Fibroblast of villous mesenchyme (primary cell): ENCODE results near the gene MGARP. TPM values are rescaled to one million over a fixed set of nuclear protein-coding genes. Genes with fewer than 3 reads are reported as not detected.

ENCODE experiments used
- DNase-seq: peaks from one replicate; pipeline ENCODE4 v3.0.0-alpha.2; 2010; ENCODE audit warnings: low read depth
- H3K4me3 ChIP-seq: 2 replicates; pipeline ENCODE4 v1.5.1; 2011; ENCODE audit warnings: low read depth, mild to moderate bottlenecking, low read length
- small RNA-seq: library from RNA; depleted of rRNA; stranded (forward); fragments of <200 nt; gene quantifications from one replicate; pipeline ENCODE3, GENCODE V24; 2012
- total RNA-seq: library from RNA; depleted of rRNA; stranded (reverse); fragments of >200 nt; gene quantifications from 2 replicates; pipeline ENCODE4 v1.2.3, GENCODE V29; 2012
- TF ChIP-seq, protein P1 (sequence below): IDR thresholded peaks from 2 replicates; pipeline ENCODE4 v1.5.1; 2012; ENCODE audit warnings: low read depth, mild to moderate bottlenecking, low read length; ENCODE audit not compliant: insufficient read depth

Gene MGARP
- total RNA-seq, 1 donor, result 106 TPM

DNA sequence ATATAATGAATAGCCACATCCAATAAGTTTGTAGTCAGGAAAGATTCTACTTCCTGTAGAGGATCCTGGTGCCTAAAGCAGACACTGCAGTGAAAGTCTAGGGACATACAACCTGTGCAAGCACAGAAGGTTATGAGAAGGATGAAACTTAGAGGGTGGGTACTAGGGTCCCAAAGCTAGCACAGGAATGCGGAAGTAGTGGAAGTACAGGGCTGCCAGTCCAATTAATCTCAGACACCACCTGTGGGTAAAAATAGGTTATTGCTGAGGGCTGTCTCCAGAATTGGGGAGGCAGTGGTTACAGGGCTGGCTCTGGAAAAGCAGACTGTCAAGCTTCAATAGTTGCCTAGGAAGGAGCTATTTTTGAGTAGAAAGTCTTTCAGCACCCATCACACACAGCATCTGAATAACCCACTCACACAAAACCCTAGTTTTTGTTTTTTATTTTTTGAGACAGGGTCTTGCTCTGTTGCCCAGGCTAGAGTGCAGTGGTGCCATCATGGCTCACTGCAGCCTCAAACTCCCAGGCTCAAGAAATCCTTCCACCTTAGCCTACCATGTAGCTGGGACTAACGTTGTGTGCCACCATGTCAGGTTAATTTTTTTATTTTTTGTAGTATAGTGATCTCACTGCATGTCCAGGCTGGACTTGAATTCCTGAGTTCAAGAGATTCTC is 52.2 kb downstream of the MGARP start:
- TF ChIP-seq, protein P1, sequence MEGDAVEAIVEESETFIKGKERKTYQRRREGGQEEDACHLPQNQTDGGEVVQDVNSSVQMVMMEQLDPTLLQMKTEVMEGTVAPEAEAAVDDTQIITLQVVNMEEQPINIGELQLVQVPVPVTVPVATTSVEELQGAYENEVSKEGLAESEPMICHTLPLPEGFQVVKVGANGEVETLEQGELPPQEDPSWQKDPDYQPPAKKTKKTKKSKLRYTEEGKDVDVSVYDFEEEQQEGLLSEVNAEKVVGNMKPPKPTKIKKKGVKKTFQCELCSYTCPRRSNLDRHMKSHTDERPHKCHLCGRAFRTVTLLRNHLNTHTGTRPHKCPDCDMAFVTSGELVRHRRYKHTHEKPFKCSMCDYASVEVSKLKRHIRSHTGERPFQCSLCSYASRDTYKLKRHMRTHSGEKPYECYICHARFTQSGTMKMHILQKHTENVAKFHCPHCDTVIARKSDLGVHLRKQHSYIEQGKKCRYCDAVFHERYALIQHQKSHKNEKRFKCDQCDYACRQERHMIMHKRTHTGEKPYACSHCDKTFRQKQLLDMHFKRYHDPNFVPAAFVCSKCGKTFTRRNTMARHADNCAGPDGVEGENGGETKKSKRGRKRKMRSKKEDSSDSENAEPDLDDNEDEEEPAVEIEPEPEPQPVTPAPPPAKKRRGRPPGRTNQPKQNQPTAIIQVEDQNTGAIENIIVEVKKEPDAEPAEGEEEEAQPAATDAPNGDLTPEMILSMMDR, result peak; percentile 35
- no peak overlapping the region for H3K4me3 ChIP-seq

GRCh38 chr4:139223682-139224317 is 56.2 kb downstream of the MGARP start:
- no peak overlapping the region for H3K4me3 ChIP-seq
- DNase-seq, result peak; percentile 25
- TF ChIP-seq, protein P1, result no peak

More for the DNA sequence above, 52.2 kb downstream of the MGARP start:
- DNase-seq, result no peak

DNA sequence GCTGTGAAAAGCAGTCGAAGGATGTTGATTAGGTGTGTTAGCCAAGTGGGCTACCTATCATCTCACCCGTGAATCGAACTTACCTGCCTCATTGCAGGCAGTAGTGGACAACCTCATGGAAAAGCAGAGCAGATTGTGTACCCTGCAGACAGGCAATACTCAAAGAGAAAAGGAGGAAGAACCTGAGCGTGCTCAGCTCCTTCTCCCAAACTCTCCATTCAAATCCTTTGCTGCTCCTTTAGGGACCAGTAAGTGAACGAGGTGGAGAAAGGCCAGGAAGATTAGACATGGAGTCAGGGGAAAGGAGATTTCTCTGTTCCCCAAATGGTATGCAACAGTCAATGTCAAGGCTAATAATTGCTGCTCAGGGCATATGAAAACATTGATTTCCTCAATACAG is 57.8 kb downstream of the MGARP start:
- TF ChIP-seq, protein P1, result no peak
- DNase-seq, result no peak
- H3K4me3 ChIP-seq, result no peak overlapping the region

- no peak overlapping the region for H3K4me3 ChIP-seq
- TF ChIP-seq, protein P1, result no peak
- DNase-seq, result no peak
Measured at GRCh38 chr4:139221687-139222086, 58.3 kb downstream of the MGARP start.

- H3K4me3 ChIP-seq, result no peak overlapping the region
- TF ChIP-seq, protein P1, result no peak
- no peak for DNase-seq
Measured at GRCh38 chr4:139219450-139220055, 60.5 kb downstream of the MGARP start.

Small RNA genes within 50 kb of the gene (small RNA-seq; reads per million reads assigned to genes)
- gene RNU6-1074P, result not detected
- not detected for gene RNU6-1214P
- not detected for gene RNU6-506P

Other genes starting within 250 kb of the MGARP start
- 40.3 and 45.8 TPM in 2 replicates for gene ELF2, start 103.0 kb downstream of the MGARP start, total RNA-seq
- 37.0 and 66.5 TPM in 2 replicates for gene NAA15, start 21.3 kb upstream of the MGARP start, total RNA-seq
- gene NDUFC1, start 22.3 kb upstream of the MGARP start, total RNA-seq, result 39.7 and 47.0 TPM in 2 replicates
- 11.3 and 14.7 TPM in 2 replicates for gene RAB33B, start 173.9 kb upstream of the MGARP start, total RNA-seq